ENCODE results near the gene PIAS2. TPM values are rescaled to one million over a fixed set of nuclear protein-coding genes. Genes with fewer than 3 reads are reported as not detected.

Gene PIAS2
- total and polyA plus RNA-seq, 2 experiments from 2014 or later = 30.3 to 54.2 TPM

DNA sequence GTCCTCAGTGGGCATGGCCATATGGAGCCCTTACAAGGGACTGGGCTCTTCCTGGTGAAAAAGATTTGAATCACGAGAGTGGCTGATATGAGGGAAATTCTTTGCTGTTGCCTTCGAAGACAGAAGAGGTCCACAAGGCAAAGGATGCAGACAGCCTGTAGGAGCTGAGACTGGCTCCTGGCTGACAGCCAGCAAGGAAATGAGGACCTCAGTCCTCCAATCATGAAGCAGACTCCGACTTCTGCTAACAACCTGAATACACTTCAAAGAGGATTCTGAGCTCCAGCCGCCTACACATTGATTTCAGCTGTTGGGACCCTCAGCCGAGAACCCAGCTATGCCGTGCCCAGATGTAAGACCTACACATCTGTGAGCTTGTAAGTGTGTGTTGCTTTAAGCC lies 157.4 kb downstream of the PIAS2 start:
- TF ChIP-seq ZNF331 (CRISPR knock-in tag; IDR thresholded peaks at IDR 0.05; ENCODE audit: low read depth) (no peak), ZNF114 (CRISPR knock-in tag; IDR thresholded peaks at IDR 0.05) (no peak), POLR2AphosphoS5 (IDR thresholded peaks at IDR 0.05; ENCODE audit: low read depth) (no peak), STAT1 (IDR thresholded peaks at IDR 0.05; ENCODE audit: unreplicated experiment) (no peak)
- TF ChIP-seq, protein P1, sequence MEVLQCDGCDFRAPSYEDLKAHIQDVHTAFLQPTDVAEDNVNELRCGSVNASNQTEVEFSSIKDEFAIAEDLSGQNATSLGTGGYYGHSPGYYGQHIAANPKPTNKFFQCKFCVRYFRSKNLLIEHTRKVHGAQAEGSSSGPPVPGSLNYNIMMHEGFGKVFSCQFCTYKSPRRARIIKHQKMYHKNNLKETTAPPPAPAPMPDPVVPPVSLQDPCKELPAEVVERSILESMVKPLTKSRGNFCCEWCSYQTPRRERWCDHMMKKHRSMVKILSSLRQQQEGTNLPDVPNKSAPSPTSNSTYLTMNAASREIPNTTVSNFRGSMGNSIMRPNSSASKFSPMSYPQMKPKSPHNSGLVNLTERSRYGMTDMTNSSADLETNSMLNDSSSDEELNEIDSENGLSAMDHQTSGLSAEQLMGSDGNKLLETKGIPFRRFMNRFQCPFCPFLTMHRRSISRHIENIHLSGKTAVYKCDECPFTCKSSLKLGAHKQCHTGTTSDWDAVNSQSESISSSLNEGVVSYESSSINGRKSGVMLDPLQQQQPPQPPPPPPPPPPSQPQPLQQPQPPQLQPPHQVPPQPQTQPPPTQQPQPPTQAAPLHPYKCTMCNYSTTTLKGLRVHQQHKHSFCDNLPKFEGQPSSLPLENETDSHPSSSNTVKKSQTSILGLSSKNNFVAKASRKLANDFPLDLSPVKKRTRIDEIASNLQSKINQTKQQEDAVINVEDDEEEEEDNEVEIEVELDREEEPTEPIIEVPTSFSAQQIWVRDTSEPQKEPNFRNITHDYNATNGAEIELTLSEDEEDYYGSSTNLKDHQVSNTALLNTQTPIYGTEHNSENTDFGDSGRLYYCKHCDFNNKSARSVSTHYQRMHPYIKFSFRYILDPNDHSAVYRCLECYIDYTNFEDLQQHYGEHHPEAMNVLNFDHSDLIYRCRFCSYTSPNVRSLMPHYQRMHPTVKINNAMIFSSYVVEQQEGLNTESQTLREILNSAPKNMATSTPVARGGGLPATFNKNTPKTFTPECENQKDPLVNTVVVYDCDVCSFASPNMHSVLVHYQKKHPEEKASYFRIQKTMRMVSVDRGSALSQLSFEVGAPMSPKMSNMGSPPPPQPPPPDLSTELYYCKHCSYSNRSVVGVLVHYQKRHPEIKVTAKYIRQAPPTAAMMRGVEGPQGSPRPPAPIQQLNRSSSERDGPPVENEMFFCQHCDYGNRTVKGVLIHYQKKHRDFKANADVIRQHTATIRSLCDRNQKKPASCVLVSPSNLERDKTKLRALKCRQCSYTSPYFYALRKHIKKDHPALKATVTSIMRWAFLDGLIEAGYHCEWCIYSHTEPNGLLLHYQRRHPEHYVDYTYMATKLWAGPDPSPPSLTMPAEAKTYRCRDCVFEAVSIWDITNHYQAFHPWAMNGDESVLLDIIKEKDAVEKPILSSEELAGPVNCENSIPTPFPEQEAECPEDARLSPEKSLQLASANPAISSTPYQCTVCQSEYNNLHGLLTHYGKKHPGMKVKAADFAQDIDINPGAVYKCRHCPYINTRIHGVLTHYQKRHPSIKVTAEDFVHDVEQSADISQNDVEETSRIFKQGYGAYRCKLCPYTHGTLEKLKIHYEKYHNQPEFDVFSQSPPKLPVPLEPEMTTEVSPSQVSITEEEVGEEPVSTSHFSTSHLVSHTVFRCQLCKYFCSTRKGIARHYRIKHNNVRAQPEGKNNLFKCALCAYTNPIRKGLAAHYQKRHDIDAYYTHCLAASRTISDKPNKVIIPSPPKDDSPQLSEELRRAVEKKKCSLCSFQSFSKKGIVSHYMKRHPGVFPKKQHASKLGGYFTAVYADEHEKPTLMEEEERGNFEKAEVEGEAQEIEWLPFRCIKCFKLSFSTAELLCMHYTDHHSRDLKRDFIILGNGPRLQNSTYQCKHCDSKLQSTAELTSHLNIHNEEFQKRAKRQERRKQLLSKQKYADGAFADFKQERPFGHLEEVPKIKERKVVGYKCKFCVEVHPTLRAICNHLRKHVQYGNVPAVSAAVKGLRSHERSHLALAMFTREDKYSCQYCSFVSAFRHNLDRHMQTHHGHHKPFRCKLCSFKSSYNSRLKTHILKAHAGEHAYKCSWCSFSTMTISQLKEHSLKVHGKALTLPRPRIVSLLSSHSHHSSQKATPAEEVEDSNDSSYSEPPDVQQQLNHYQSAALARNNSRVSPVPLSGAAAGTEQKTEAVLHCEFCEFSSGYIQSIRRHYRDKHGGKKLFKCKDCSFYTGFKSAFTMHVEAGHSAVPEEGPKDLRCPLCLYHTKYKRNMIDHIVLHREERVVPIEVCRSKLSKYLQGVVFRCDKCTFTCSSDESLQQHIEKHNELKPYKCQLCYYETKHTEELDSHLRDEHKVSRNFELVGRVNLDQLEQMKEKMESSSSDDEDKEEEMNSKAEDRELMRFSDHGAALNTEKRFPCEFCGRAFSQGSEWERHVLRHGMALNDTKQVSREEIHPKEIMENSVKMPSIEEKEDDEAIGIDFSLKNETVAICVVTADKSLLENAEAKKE (CRISPR knock-in tag; IDR thresholded peaks at IDR 0.05) = no peak
- TF ChIP-seq, protein P2, sequence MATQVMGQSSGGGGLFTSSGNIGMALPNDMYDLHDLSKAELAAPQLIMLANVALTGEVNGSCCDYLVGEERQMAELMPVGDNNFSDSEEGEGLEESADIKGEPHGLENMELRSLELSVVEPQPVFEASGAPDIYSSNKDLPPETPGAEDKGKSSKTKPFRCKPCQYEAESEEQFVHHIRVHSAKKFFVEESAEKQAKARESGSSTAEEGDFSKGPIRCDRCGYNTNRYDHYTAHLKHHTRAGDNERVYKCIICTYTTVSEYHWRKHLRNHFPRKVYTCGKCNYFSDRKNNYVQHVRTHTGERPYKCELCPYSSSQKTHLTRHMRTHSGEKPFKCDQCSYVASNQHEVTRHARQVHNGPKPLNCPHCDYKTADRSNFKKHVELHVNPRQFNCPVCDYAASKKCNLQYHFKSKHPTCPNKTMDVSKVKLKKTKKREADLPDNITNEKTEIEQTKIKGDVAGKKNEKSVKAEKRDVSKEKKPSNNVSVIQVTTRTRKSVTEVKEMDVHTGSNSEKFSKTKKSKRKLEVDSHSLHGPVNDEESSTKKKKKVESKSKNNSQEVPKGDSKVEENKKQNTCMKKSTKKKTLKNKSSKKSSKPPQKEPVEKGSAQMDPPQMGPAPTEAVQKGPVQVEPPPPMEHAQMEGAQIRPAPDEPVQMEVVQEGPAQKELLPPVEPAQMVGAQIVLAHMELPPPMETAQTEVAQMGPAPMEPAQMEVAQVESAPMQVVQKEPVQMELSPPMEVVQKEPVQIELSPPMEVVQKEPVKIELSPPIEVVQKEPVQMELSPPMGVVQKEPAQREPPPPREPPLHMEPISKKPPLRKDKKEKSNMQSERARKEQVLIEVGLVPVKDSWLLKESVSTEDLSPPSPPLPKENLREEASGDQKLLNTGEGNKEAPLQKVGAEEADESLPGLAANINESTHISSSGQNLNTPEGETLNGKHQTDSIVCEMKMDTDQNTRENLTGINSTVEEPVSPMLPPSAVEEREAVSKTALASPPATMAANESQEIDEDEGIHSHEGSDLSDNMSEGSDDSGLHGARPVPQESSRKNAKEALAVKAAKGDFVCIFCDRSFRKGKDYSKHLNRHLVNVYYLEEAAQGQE (IDR thresholded peaks at IDR 0.05; ENCODE audit: unreplicated experiment) = no peak
- TF ChIP-seq, protein P3, sequence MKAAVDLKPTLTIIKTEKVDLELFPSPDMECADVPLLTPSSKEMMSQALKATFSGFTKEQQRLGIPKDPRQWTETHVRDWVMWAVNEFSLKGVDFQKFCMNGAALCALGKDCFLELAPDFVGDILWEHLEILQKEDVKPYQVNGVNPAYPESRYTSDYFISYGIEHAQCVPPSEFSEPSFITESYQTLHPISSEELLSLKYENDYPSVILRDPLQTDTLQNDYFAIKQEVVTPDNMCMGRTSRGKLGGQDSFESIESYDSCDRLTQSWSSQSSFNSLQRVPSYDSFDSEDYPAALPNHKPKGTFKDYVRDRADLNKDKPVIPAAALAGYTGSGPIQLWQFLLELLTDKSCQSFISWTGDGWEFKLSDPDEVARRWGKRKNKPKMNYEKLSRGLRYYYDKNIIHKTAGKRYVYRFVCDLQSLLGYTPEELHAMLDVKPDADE (IDR thresholded peaks at IDR 0.05) = no peak
- Mint-ChIP-seq H3K4me3 (no peak overlapping the region), H3K9me3 (no peaks in the 10 kb centered on the region), H3K4me1 (peaks cover 25% of the 10 kb centered on the region), H3K36me3 (ENCODE audit: low read depth) (no peaks in the 10 kb centered on the region), H3K27me3 (ENCODE audit: insufficient read depth, low read depth, poor library complexity) (peaks cover 39% of the 10 kb centered on the region), H3K27ac (no peak overlapping the region)
- ATAC-seq (no peak), DNase-seq (ENCODE audit: low spot score) (no peak)
- Histone ChIP-seq H3K9me2 (ENCODE audit: insufficient read depth) (peaks cover 9% of the 10 kb centered on the region; the same call in 1 of the 2 replicates), H3F3A (replicated peaks; ENCODE audit: low read depth) (peaks cover 15% of the 10 kb centered on the region; the same call in 1 of the 2 replicates), H3K4me3 (no peak overlapping the region), H3K27ac (ENCODE audit: low read depth) (no peak overlapping the region), H3K36me3 (ENCODE audit: insufficient read depth) (no peaks in the 10 kb centered on the region), H4K20me1 (replicated peaks; ENCODE audit: insufficient read depth) (no peaks in the 10 kb centered on the region; the same call in 1 of the 2 replicates), H3K4me2 (no peak overlapping the region), H2AFZ (no peak overlapping the region), H3K79me2 (replicated peaks; ENCODE audit: insufficient read depth) (no peaks in the 10 kb centered on the region), H3K27me3 (ENCODE audit: insufficient read depth) (peaks cover 61% of the 10 kb centered on the region), H3K4me1 (ENCODE audit: insufficient read depth) (peaks cover 17% of the 10 kb centered on the region)
